GM19397 (cell line): ENCODE measurements around the gene SI.
"Not testable (repeated sequence)": the region's sequence is repeated elsewhere in the genome, so short reads cannot be mapped to it uniquely, and the experiment has no call there.

Experiments
- ATAC-seq: cut with Tn5 transposase; IDR thresholded peaks from one replicate; pipeline ENCODE4 v1.9.1; 2021; ENCODE audit warnings: mild to moderate bottlenecking, moderate library complexity; ENCODE audit not compliant: unreplicated experiment

SI gene

GRCh38 chr3:165078293-165078692 lies at the start of gene SI:
TSS of gene SI (minus strand) at chr3:165078496. CDS start at chr3:165076012, 2,484 bp downstream.
- no peak for ATAC-seq

GRCh38 chr3:165125836-165126235 lies 47.5 kb upstream of the SI start:
- ATAC-seq: no peak

GRCh38 chr3:165111401-165111800 lies 33.1 kb upstream of the SI start:
- ATAC-seq: no peak

GRCh38 chr3:165103616-165104015 lies 25.3 kb upstream of the SI start:
- ATAC-seq: no peak

GRCh38 chr3:165082650-165083049 lies 4.4 kb upstream of the SI start:
- ATAC-seq: no peak

- ATAC-seq: no peak
These were observed 2.9 kb upstream of the SI start for GRCh38 chr3:165081183-165081582.

- ATAC-seq: no peak
These were observed 2.6 kb downstream of the SI start for GRCh38 chr3:165075695-165076094.

- no peak for ATAC-seq
These were observed 7.6 kb downstream of the SI start for GRCh38 chr3:165070682-165071081.

GRCh38 chr3:165056510-165056909 lies 21.8 kb downstream of the SI start:
- no peak for ATAC-seq

- ATAC-seq: no peak
These were observed 38.1 kb downstream of the SI start for GRCh38 chr3:165040186-165040585.

GRCh38 chr3:165011557-165011956 lies 66.7 kb downstream of the SI start:
- no peak for ATAC-seq

GRCh38 chr3:164984947-164985346 lies 93.3 kb downstream of the SI start:
- no peak for ATAC-seq

GRCh38 chr3:164962610-164963009 lies 115.7 kb downstream of the SI start:
- no peak for ATAC-seq

- no peak for ATAC-seq
These were observed 125.3 kb downstream of the SI start for GRCh38 chr3:164952966-164953365.

- not testable (repeated sequence) for ATAC-seq
These were observed 126.9 kb downstream of the SI start for GRCh38 chr3:164951403-164951802.

GRCh38 chr3:164940745-164941144 lies 137.6 kb downstream of the SI start:
- no peak for ATAC-seq

- ATAC-seq: no peak
These were observed 148.7 kb downstream of the SI start for GRCh38 chr3:164929642-164930041.
